CD14-positive monocyte (primary cell): ENCODE results near the gene DOK5. TPM values are rescaled to one million over a fixed set of nuclear protein-coding genes. Genes with fewer than 3 reads are reported as not detected.

ENCODE experiments used
- DNase-seq, 3 donors: peaks; one replicate each; pipeline ENCODE4 v3.0.0-alpha.2; 2011 to 2022
- H2AFZ ChIP-seq: 2 replicates; pipeline ENCODE4 v1.6.0; 2012; ENCODE audit warnings: mild to moderate bottlenecking, low read depth, low read length, inconsistent platforms; ENCODE audit not compliant: insufficient read depth, poor library complexity, severe bottlenecking
- H3K27ac ChIP-seq, 2 donors: 1 replicate in 1 of 2; 2 replicates in 1 of 2; pipeline ENCODE4 v1.5.1; 2012 to 2013; ENCODE audit warnings: low read length in 2 of 2, control low read depth in 1 of 2, inconsistent platforms in 1 of 2, low read depth in 1 of 2, mild to moderate bottlenecking in 1 of 2
- H3K27me3 ChIP-seq, 2 donors: one replicate each; pipeline versions ENCODE4 v1.6.0 to v1.6.1; 2011 to 2013; ENCODE audit warnings: low read length in 2 of 2; ENCODE audit not compliant: control insufficient read depth in 2 of 2, insufficient read depth in 2 of 2
- H3K36me3 ChIP-seq, 2 donors: replicated peaks in 1 of 2; 1 replicate in 1 of 2; 2 replicates in 1 of 2; pipeline versions ENCODE4 v1.5.1 to v1.6.1; 2012 to 2013; ENCODE audit warnings: low read length in 2 of 2, control low read depth in 1 of 2, inconsistent platforms in 1 of 2, mild to moderate bottlenecking in 1 of 2; ENCODE audit not compliant: insufficient read depth in 2 of 2, control insufficient read depth in 1 of 2
- H3K4me1 ChIP-seq, 2 donors: 1 replicate in 1 of 2; 2 replicates in 1 of 2; pipeline versions ENCODE4 v1.5.1 to v1.6.1; 2012 to 2013; ENCODE audit warnings: low read length in 2 of 2, control low read depth in 1 of 2, inconsistent platforms in 1 of 2, mild to moderate bottlenecking in 1 of 2, moderate library complexity in 1 of 2; ENCODE audit not compliant: insufficient read depth in 2 of 2, control insufficient read depth in 1 of 2
- H3K4me2 ChIP-seq: replicated peaks from 2 replicates; pipeline ENCODE3; 2012; ENCODE audit warnings: low read length, moderate library complexity, mild to moderate bottlenecking; ENCODE audit not compliant: poor library complexity, severe bottlenecking; ENCODE audit errors: extremely low read depth
- H3K4me3 ChIP-seq, 3 experiments: fragments of 200-600 bp in 1 of 3; sonication (generic) in 1 of 3; replicated peaks in 1 of 3; 1 replicate in 2 of 3; 2 replicates in 1 of 3; pipeline ENCODE4 v1.5.1; 2011 to 2013; ENCODE audit warnings: low read length in 3 of 3, mild to moderate bottlenecking in 3 of 3, control low read depth in 2 of 3, low read depth in 2 of 3, inconsistent platforms in 1 of 3, moderate library complexity in 1 of 3
- H3K79me2 ChIP-seq: 2 replicates; pipeline ENCODE4 v1.6.0; 2012; ENCODE audit warnings: mild to moderate bottlenecking, control low read depth, inconsistent platforms, low read length, moderate library complexity; ENCODE audit not compliant: insufficient read depth
- H3K9ac ChIP-seq: 2 replicates; pipeline ENCODE4 v1.6.0; 2017; ENCODE audit warnings: low read length, mild to moderate bottlenecking; ENCODE audit not compliant: insufficient read depth, poor library complexity, severe bottlenecking
- H3K9me3 ChIP-seq, 2 donors: replicated peaks in 1 of 2; 1 replicate in 1 of 2; 2 replicates in 1 of 2; pipeline versions ENCODE4 v1.5.1 to v1.6.1; 2012 to 2013; ENCODE audit warnings: low read length in 2 of 2, control low read depth in 1 of 2; ENCODE audit not compliant: control insufficient read depth in 1 of 2, insufficient read depth in 1 of 2
- H4K20me1 ChIP-seq: 2 replicates; pipeline ENCODE4 v1.6.0; 2012; ENCODE audit warnings: mild to moderate bottlenecking, low read length, control low read depth, moderate library complexity; ENCODE audit not compliant: insufficient read depth
- H3K27ac Mint-ChIP-seq, 7 donors: one replicate each; pipeline ENCODE4 v1.8.0; 2020; ENCODE audit warnings: mild to moderate bottlenecking in 7 of 7, mixed read lengths in 7 of 7, moderate library complexity in 6 of 7, inconsistent platforms in 2 of 7
- H3K27me3 Mint-ChIP-seq, 3 donors: one replicate each; pipeline ENCODE4 v1.8.0; 2021 to 2022; ENCODE audit warnings: low read depth in 3 of 3, mild to moderate bottlenecking in 3 of 3, mixed read lengths in 3 of 3, moderate library complexity in 3 of 3, inconsistent platforms in 1 of 3
- H3K36me3 Mint-ChIP-seq, 2 donors: one replicate each; pipeline ENCODE4 v1.8.0; 2020; ENCODE audit warnings: mixed read lengths in 2 of 2, inconsistent platforms in 1 of 2, mild to moderate bottlenecking in 1 of 2
- H3K4me1 Mint-ChIP-seq: one replicate; pipeline ENCODE4 v1.8.0; 2020; ENCODE audit warnings: mild to moderate bottlenecking, mixed read lengths
- H3K4me3 Mint-ChIP-seq, 2 donors: one replicate each; pipeline ENCODE4 v1.8.0; 2020; ENCODE audit warnings: mild to moderate bottlenecking in 2 of 2, mixed read lengths in 2 of 2, moderate library complexity in 1 of 2
- H3K9me3 Mint-ChIP-seq, 7 donors: one replicate each; pipeline ENCODE4 v1.8.0; 2020 to 2022; ENCODE audit warnings: mixed read lengths in 7 of 7, mild to moderate bottlenecking in 6 of 7, moderate library complexity in 6 of 7, inconsistent platforms in 2 of 7
- WGBS: methylation state at CpG from one replicate; pipeline ENCODE4 v1.1.5; 2013; ENCODE audit warnings: missing lambda C conversion rate; ENCODE audit not compliant: insufficient coverage; 5-methylcytosine and 5-hydroxymethylcytosine counted together
- intact Hi-C, 2 donors: fragments of 100-400 bp; cut with micrococcal nuclease; formaldehyde crosslinking; loops; one replicate each; pipeline versions ENCODE4 v1.15.0 to v1.15.1; 2023
- polyA plus RNA-seq, 3 donors: library from polyadenylated mRNA; depleted of rRNA in 1 of 3; unstranded in 2 of 3; stranded (reverse) in 1 of 3; fragments of 300-500 nt in 2 of 3; fragments of >200 nt in 1 of 3; fragmentation: Illumina TruSeq in 2 of 3; gene quantifications; 1 replicate in 2 of 3; 2 replicates in 1 of 3; pipeline ENCODE4 v1.2.3, GENCODE V29; 2012 to 2021
- TF ChIP-seq, protein P1 (sequence below): fragments of 200-600 bp; IDR thresholded peaks from one replicate; pipeline ENCODE4 v1.8.0; 2022; ENCODE audit warnings: antibody characterized with exemption, mild to moderate bottlenecking

Gene DOK5
- polyA plus RNA-seq, 3 donors, result not detected

GRCh38 chr20:54565255-54565654 is 89.9 kb downstream of the DOK5 start:
- Histone ChIP-seq H2AFZ (no peak overlapping the region), H3K4me3 (no peak overlapping the region), H3K4me1 (no peaks in the 10 kb centered on the region), H3K9me3 (no peaks in the 10 kb centered on the region), H3K9ac (no peak overlapping the region), H3K27ac (no peak overlapping the region), H4K20me1 (no peaks in the 10 kb centered on the region), H3K79me2 (no peaks in the 10 kb centered on the region), H3K36me3 (no peaks in the 10 kb centered on the region), H3K4me2 (no peak overlapping the region), H3K27me3 (peaks cover 0 to 2% of the 10 kb centered on the region in 2 donors)
- H3K4me1 Mint-ChIP-seq, result no peaks in the 10 kb centered on the region
- no peak overlapping the region for H3K4me3 Mint-ChIP-seq
- TF ChIP-seq, protein P1, sequence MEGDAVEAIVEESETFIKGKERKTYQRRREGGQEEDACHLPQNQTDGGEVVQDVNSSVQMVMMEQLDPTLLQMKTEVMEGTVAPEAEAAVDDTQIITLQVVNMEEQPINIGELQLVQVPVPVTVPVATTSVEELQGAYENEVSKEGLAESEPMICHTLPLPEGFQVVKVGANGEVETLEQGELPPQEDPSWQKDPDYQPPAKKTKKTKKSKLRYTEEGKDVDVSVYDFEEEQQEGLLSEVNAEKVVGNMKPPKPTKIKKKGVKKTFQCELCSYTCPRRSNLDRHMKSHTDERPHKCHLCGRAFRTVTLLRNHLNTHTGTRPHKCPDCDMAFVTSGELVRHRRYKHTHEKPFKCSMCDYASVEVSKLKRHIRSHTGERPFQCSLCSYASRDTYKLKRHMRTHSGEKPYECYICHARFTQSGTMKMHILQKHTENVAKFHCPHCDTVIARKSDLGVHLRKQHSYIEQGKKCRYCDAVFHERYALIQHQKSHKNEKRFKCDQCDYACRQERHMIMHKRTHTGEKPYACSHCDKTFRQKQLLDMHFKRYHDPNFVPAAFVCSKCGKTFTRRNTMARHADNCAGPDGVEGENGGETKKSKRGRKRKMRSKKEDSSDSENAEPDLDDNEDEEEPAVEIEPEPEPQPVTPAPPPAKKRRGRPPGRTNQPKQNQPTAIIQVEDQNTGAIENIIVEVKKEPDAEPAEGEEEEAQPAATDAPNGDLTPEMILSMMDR, result no peak
- DNase-seq, result no peak
- H3K9me3 Mint-ChIP-seq, result peaks cover 0 to 13% (median 5%) of the 10 kb centered on the region in 7 donors
- no peaks in the 10 kb centered on the region for H3K36me3 Mint-ChIP-seq
- H3K27me3 Mint-ChIP-seq, result peaks cover 0 to 2% (median 0%) of the 10 kb centered on the region in 3 donors
- intact Hi-C loops, result no loop called here
- WGBS, result no CpG with 5 or more reads among the region's 1 CpG
- no peak overlapping the region for H3K27ac Mint-ChIP-seq

- Histone ChIP-seq H3K79me2 (no peaks in the 10 kb centered on the region), H2AFZ (no peak overlapping the region), H4K20me1 (no peaks in the 10 kb centered on the region), H3K9me3 (no peaks in the 10 kb centered on the region), H3K27me3 (peaks cover 0 to 2% of the 10 kb centered on the region in 2 donors), H3K4me1 (no peaks in the 10 kb centered on the region), H3K36me3 (no peaks in the 10 kb centered on the region), H3K4me3 (no peak overlapping the region), H3K4me2 (no peak overlapping the region), H3K27ac (no peak overlapping the region), H3K9ac (no peak overlapping the region)
- H3K27ac Mint-ChIP-seq, result no peak overlapping the region
- H3K4me1 Mint-ChIP-seq, result no peaks in the 10 kb centered on the region
- WGBS, result 100% methylated on average over 1 of the region's 5 CpGs
- no peak overlapping the region for H3K4me3 Mint-ChIP-seq
- peaks cover 0 to 11% (median 3%) of the 10 kb centered on the region in 7 donors for H3K9me3 Mint-ChIP-seq
- H3K36me3 Mint-ChIP-seq, result no peaks in the 10 kb centered on the region
- DNase-seq, result no peak
- H3K27me3 Mint-ChIP-seq, result peaks cover 0 to 2% (median 0%) of the 10 kb centered on the region in 3 donors
- intact Hi-C loops, result no loop called here
- TF ChIP-seq, protein P1, result no peak
These were observed 90.8 kb downstream of the DOK5 start for GRCh38 chr20:54566031-54566688.
